Hippocampal formation (tissue), 2 donors: ENCODE data around the gene DPP10.

Experiments used
- DNase-seq, 2 donors: peaks; one replicate each; lab custom pipeline; 2025; lab: John Stamatoyannopoulos, UW

Gene DPP10

GRCh38 chr2:115568643-115569042 lies 1126.2 kb downstream of the DPP10 start:
- DNase-seq, result no peak

DNA sequence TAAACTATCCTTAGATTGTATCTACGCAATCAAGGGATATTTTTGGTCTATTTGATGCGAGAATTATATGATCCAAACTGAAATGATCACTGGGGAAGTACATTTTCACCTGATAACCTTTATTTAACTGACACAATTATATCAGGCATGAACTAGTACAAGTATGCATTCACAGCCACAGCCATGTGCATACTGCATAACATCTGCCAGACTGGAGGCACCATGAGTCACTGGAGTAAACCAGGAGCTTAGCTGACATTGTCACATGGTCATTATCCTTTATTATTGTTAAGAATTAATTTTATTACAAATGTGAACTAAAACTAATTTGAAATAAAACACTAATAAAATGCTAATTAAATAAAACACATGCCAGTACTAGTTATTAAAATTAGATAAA lies 1127.1 kb downstream of the DPP10 start:
- no peak for DNase-seq

GRCh38 chr2:115572746-115573145 lies 1130.3 kb downstream of the DPP10 start:
- peak in 1 of 2 donors; percentile 25 for DNase-seq

DNA sequence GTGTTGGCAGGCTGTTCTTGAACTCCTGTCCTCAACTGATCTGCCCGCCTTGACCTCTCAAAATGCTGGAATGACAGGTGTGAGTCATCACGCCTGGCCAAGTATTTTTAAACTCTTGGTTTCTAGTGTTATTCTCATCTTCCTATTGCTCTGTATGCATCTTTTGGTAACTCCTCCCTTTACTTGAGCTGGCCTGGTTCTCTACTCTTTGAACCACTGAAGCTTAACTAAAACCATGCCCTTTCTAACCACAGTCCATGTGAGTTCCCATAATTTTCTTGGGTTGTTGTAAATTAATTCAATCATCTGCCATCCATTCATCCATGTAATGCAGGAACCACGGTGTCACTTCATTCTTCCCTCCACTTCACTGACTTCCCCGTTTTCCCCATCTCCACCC lies 1131.3 kb downstream of the DPP10 start:
- DNase-seq, result no peak

DNA sequence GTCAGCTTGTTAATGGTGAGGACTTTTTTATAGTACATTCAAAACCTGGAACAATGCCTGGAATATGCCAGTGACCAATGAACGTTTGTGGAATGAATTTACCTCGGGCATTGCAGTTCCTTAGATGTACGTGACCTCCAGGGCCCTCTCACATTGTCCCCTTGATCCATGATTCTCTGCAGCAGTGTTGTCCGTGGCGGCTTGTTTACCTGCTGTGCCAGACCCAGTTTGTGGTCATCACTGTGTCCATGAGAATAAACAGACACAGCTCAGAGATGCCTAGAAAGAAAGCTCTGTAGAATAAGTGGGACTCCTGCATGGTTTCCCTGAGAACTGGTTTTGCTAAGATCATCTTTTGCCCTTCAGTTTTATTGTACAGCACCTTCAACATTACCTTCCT lies 1132.2 kb downstream of the DPP10 start:
- DNase-seq, result no peak

DNA sequence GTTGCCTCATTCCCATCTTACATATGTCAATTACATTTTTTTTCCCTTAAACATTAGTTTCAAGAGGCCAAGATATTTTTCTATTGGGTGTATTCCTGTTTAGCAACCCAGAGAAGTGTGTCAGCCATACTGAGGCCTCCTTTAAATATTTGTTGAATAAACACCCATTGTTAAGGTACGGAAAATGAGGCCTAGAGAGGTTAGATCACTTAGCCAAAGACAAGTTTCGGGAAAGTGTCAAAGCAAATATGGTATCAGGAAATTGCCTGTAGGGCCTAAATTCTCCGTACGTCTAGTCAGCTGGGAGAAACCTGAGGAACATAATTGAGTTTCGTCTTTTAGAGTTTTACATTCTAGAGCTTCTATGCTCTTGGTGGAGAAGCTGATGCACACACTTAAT lies 1138.3 kb downstream of the DPP10 start:
- no peak for DNase-seq

DNA sequence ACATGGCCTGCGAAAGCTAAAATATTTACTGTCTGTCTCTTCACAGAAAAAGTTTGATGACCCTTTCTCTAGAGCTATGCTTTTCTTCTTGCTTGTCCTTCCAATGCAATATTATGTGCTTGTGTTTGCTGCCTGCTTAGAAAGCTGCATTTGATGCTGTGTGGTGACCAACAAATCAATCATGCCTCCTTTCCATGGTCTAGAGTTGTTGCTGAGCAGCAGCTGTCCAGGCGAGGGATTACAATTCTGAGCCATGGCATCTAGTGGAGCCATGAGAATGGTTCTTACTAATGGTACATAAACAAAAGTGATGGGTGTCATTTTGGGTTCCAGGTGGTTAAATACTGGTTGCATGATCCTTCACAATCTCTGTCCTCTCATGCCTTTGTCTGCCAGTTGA lies 1142.1 kb downstream of the DPP10 start:
- no peak for DNase-seq

- no peak for DNase-seq
Observed at GRCh38 chr2:115596659-115597375, 1154.4 kb downstream of the DPP10 start.

GRCh38 chr2:115603285-115603684 lies 1160.8 kb downstream of the DPP10 start:
- DNase-seq, result no peak

DNA sequence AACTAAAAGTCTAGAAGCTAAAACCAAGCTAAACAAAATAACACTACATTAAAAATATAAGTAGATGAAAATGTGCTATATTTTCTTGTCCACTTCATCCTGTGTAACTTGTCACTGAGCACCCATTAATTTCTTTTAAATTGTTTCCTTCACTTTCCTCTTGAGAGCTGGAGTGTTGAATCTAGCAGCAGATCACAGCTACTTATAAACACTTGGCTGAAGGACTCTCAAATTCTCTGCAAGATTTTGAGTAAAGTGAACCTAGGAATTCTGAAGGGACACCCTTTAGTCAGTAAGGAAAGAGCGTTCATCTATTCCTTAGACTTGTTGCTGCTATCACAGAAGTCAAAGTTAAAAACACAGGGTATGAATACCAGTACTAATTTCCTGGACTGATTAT lies 1163.9 kb downstream of the DPP10 start:
- DNase-seq, result no peak

- DNase-seq, result no peak
Observed at GRCh38 chr2:115609978-115610377, 1167.5 kb downstream of the DPP10 start.

DNA sequence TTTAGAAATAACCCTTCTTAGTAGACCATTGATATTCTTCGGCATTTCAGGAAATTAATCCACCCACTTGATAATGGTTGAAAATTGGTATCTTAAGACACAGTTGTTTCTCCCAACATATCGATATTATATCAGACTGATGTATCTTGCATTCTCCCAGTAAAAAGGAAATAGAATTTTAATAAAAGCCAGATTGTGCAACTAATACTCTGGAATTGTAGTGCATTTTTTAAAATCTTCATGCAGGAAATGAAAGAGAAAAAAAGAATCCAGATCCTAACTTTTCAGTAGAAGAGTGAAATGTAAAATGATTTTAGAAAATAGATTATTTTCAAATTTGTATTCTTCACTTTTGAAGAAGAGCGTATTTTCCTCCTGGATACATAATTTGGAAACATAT lies 1168.4 kb downstream of the DPP10 start:
- no peak for DNase-seq

- no peak for DNase-seq
Observed at GRCh38 chr2:115624332-115624731, 1181.9 kb downstream of the DPP10 start.

DNA sequence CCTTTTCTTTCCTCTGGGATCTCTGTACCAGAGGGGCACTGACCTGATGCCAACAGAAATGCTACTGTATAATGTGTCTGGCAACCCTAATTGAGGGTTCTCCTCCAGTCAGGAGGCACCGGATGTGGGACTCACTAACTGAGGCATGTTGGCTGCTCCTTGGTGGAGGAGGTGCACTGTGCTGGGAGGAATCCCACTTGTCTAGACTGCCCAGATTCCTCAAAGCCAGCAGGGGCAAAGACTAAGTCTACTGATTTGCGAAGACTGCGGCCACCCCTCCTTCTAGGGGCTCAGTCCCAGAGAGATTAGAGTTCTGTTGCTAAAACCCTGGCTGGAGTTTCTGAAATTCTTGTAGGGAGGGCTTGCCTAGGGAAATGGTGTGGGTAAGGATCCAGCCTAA lies 1192.1 kb downstream of the DPP10 start:
- no peak for DNase-seq

DNA sequence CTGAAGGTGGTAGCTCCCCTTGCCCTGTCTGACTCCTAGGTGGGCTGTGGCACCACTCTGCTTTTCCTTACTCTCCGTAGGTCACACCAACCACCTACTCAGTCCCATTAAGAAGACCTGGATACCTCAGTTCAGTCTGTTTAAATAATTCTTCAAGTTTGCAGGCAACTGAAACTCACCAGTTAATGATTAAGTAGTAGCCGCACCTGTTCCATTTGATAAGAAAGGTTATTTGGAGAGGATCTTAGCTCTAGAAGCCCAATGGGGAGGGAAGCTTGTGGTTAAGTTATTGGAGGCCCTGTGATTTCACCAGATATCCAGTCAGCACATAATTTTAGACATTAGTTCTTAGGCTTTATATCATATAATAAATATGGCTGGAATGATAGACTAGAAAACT lies 1193.0 kb downstream of the DPP10 start:
- DNase-seq, result no peak

DNA sequence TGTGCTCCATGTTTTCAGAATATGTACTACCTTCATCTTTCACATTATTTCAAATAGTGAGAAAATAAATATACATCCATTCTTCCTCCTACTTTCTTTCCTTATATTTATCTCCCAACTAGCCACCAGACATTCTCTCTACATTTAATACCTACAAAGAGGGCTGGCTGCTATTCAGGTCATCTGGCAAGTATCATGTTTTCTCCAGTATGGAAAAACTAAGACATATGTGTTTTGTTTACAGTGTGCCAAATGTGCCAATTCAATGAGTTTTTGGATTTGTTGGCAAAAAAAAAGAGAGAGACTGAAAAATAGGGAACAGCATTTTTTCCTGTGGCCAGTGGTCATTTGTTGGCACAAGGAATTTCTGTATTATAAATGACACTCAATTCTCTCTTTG lies 1207.3 kb downstream of the DPP10 start:
- no peak for DNase-seq

DNA sequence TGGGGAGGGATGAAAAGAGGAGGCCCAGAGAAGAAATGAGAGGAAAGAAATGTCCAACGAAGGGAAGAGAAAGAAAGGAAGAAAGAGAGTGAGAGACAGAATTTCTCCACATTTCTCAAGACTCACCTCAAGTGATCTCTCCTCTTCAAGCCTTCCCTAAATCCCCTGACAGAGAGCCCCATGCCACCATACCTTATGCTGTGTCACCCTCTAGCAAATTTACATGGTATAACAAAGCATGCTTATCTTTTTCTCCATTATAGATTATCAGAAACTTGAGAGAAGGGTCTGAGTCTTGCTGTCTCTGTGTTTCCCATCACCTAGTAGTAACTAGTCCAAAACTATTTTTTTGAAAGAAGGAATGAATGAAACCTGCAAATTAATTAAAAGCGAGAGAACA lies 1208.4 kb downstream of the DPP10 start:
- no peak for DNase-seq

GRCh38 chr2:115652652-115653051 lies 1210.2 kb downstream of the DPP10 start:
- DNase-seq, result no peak

DNA sequence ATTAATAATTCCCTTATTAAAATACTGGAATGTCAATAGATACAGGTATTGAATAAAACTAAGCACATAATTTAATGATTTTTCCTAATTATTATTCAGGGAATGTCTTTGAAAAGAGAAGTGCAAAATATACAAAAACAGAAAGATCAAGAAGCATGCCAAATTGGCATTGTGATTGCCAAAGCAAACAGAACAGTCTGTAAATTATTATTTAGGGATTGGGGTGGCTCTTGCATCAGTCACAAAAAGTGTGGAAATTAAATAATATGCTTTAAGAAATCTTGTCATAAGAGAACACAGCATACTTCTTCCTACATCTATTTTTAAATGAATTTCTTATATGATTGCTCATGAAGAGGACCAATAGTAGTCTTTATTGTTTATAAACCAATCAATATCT lies 1211.9 kb downstream of the DPP10 start:
- DNase-seq, result no peak

GRCh38 chr2:115678129-115678528 lies 1235.7 kb downstream of the DPP10 start:
- no peak for DNase-seq

DNA sequence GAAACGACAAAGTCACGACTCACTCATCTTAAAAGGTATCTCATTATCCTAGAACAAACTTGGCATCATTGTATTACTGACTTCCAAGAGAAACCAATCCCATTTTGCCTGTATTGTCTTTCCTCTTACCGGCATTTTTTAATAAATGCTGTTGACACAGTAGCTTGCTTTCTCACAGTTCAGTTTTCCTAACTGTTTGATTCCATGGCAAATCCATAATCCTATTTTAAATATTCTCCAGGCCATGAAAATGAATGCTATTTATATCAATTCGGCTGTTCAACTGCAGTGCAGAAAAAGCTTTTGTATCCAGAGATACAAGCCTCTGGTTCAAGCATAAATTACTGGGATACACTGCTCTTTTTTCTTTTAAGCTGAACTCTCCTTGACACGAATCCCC lies 1241.9 kb downstream of the DPP10 start:
- DNase-seq, result no peak

- no peak for DNase-seq
Observed at GRCh38 chr2:115691409-115691808, 1249.0 kb downstream of the DPP10 start.

DNA sequence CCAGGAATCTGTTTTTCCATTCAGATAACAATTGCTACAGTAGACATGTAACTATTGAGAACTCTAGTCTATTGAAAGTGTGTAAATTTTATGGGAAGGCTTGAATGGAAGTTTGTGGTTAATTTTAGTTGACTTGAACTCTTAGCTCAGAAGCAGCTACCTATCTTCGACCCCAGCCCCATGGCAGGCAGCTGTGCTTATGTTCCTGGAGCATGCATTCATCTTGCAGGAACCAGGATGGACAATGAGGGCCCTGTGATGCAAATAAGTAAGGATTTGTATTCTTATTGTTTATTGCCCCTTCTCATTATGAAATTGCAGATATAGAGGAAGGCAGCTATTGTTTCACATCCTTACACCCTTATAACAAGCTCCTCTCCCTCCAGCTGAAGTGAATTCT lies 1252.2 kb downstream of the DPP10 start:
- no peak for DNase-seq

DNA sequence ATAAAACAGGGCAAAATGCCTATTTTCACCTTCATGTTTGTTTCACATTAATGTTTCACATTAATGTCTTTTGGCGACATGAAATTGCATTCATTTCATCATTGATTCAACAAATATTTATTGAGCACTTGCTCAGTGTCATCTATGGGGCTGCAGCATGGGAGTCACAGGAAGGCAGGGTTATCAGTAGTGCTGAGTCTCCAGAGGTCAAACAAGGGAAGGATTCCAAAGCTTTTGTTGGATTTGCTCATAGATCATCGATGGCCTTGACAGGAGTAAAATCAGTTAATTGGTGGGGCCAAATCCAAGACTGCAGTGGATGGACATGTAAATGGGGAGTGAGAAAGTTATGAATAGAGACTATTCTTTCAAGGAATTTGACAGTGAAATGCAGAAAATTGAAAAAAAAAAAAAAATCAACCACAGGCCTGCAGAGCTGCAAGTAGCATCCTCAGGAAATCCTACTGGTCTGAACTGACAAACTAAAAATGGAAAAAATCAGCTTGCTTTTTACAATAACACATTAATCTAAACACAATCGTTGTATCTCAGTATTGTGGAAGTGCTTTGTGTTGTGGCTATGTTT lies 1290.8 kb downstream of the DPP10 start:
- no peak for DNase-seq
